ENCODE measurements around the gene GUCY2D.

GRCh38 chr17:7988750-7989178 is 13.7 kb upstream of the GUCY2D start:
- TF ChIP-seq POLR2A (IDR thresholded peaks at IDR 0.05) (no peak), CTCF (IDR thresholded peaks at IDR 0.05) (peak; percentile 47 to 82 (median 71))

All from thyroid gland (tissue), 4 donors.